Midbrain (tissue), 1 donor: ENCODE results near the gene AAMDC.

Source experiments
- DNase-seq: peaks from one replicate; lab custom pipeline; 2025; lab: John Stamatoyannopoulos, UW

AAMDC gene

DNA sequence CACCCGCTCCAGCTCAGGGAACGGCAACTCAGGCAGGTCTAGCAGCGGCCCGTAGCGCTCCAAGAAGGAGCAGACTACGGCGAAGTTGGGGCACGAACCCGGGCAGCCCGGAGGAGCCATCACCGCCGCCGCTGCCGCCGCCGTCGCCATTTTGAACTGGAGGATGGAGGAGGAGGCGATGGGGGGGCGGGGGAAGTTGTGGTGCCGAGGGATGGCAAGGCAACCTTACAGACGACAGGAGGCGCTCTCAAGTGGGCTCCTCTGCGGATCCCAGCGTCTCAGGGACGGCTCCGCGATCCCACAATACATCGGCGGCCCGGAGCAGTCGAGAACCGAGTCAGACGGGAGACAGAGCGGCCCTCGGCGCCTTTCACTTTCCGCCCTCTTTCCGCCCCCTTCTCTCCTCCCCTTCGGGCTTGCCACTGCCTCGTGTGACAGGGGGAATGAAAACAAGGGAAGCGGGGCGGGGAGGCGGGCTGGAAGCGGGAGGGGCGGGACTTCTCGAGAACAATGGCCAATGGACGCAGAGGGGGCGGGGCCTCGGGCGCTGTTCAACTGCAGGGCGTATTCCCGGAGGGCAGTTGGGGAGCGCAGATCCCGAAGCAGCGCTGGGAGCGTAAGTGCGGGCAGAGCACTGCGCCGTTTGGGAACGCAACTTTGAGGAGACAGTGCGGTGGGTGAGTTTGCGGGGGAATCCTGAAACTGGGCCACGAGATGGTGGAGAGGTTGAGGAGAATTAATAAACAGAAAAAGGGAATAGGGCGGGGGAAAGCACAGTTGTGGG, at the start of gene AAMDC, which contains the start of gene RSF1:
TSS of gene AAMDC (plus strand) at position 580 of the 784 bp plus-strand sequence. CDS start 21,353 bp downstream, outside the sequence.
TSS of gene RSF1 (minus strand) at position 158 of the 784 bp plus-strand sequence. CDS start at position 150, 8 bp downstream.
- peak; percentile 99 for DNase-seq

DNA sequence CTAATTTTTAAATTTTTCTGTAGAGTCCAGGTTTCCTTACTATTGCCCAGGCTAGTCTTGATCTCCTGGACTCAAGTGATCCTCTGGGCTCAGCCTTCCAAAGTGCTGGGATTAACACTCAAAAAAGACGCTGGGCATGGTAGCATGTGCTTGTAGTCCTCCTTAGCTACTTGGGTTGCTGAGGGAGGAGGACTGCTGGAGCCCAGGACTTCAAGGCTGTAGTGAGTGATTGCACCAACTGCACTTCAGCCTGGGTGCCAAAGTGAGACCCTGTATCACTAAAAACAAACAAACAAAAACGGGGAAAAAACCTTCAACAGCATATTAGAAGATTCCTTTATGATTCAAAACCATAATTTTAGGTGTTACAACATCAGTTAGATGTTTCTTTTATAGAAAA, 45.0 kb upstream of the AAMDC start:
- no peak for DNase-seq

DNA sequence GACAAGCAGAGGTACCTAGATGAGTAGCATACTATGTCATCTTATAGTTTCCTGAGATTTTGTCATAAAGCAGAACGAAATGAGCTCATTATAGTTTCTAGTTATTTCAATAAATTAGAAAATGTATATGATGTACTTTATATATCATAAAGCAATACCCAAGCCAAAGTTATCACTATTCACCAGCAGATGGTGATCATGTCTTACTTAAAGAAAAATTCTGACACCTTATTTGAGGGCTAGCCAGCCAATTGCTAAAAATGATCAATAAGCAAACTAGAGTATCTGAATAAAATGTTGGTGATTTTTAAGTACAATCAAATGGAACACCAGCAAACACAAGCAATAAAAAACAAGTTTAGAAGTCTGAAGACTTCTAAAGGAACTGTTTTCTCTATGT, 44.5 kb upstream of the AAMDC start:
- DNase-seq, result no peak

DNA sequence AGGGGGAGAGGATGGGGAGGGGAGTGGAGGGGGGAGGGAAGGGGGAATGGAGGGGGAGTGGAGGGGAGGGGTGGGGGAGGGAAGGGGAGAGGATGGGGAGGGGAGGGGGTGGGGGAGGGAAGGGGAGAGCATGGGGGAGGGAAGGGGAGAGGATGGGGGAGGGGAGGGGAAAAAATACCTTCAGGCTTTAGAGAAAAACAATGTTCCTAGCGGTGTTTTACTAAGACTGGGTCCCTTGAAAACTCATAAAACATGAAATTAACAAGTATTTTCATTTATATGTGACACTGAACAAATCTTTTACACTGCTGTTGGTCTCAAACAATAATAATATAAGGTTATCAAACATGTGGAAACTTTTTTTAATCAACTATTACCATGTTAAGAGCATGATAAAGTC, 42.8 kb upstream of the AAMDC start:
- DNase-seq, result no peak

DNA sequence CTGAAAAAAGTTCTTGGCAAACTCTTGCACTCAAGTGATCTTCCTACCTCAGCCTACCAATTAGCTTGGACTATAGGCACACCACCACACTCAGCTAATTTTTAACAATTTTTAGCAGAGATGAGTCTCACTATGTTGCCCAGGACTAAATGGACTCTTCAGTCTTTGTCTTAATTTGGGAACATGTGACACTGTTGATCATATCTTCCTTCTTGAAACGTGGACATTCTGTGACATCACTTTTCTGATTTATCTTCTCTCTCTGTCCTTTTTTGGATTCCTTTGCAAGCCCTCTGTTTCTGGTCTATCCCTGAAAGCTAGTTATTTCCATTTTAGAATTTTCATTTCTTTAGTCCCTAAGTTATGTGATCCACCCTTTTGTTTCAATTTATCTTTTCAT, 42.4 kb upstream of the AAMDC start:
- DNase-seq, result no peak

DNA sequence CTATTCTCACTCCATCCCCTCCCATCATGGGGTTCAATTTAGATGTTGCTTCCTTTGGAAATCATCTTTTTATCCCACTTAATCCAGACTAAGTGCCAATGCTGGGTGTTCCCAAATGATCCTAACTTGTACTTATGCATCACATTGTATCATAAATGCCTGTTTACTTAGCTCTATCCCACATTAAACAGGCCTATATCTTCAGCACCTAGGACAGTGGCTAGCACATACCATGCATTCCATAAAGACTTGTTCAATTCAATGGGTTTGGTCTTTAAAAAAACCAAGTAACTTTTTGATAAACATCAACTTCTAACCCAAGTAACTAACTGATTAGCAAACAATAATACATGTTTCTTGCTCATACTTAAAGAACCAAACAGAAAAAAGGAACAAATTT, 41.0 kb upstream of the AAMDC start:
- no peak for DNase-seq

DNA sequence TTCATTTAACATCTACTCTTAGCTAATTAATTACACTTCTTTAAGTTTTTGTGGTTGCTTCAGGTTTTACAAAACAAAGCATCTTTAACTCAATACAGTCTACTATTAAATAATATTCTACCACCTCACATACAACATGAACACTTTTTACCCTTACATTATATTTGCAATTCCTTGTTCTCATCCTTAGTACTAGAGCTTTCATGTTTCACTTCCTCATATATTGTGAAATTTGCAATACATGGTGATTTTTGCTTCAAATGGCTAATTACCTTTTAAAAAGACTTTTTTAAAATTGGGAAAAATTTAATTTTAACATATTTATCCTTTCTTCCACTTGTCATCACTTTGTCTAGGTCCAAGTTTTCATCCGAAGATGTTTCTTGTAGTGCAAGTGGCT, 37.9 kb upstream of the AAMDC start:
- DNase-seq, result no peak

DNA sequence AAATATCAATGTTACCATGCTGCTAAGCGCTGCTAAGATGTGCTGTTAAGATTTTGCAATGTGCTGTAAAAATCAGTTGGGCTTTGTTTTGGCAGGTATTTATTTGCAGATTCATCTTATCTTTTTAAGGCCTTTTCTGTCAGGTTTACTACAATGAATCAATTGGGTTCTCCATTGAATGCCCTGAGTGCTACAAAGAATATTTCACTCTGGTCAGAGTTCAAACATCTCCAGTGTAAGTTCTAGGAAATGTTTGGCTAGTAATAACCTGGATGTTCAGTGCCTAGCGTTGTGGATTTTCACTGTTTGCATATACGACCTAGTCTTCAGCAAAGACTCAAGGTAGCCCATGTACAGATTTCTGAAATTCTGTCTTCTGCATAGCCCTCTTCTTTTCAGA, 36.4 kb upstream of the AAMDC start:
- DNase-seq, result no peak

DNA sequence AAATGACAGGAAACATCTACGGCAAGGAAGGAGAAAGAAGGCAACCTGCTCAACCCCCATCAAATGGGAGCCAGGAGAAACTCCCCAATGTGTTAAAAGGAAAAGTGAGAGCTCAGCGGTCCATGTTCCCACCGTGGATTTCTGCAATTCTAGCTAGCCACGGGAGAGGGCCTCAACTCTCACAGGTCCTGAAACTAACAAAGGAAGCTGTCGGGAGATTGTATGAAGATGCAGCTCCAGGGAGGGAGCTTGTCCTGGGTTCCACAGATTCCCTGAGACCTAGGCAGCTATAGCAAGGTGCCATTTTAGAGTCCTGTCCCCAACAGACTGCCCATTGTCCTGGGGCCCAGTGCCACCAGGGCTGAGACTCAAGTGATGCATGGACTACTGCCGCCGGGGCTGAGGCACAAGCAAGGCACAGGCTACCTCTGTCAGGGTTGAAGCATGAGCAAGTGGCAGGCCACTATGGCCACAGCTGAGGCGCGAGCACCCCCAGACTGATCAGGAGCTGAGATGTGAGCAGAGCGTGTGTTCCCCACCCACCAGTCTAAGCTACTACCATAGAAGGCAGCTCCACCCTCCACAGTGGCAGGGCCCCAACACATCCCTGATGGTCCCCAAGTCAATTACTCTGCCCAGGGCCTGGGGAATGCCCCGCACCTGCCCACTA, 31.7 kb upstream of the AAMDC start:
- DNase-seq, result no peak

DNA sequence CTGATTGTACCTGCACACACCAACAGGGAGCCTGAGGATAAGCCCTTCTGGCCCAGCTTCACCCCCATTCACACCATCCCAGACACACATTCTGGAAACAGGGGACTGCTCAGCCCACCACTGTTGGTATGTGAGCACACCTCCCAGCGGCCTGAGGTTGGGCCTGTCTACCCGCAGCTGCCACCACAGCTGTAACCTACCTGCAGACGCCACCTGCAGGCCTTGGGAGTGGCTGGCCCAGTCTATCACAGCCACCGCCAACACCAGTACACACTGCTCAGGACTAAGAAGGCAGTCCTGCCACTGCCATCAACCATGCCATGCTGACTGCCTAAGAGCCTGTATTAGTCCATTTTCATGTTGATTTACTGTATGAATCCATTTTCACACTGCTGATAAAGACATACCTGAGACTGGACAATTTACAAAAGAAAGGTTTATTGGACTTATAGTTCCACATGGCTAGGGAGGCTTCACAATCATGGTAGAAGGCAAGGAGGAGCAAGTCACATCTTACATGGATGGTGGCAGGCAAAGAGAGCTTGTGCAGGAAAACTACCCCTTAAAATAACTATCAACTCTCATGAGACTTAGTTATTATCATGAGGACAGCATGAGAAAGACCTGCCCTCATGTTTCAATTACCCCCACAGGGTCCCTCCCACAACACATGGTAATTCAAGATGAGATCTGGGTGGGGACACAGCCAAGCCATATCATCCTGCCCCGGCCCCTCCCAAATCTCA, 31.0 kb upstream of the AAMDC start:
- no peak for DNase-seq

DNA sequence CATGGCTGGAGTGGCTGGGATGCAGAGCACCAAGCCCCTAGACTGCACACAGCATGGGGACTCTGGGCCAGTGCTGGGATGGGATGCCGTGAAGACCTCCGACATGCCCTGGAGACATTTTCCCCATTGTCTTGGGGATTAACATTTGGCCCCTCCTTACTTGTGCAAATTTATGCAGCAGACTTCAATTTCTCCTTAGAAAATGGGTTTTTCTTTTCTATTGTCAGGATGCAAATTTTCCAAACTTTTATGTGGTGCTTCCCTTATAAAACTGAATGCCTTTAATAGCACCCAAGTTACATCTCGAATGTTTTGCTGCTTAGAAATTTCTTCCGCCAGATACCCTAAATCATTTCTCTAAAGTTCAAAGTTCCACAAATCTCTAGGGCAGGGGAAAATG, 29.6 kb upstream of the AAMDC start:
- DNase-seq, result no peak

DNA sequence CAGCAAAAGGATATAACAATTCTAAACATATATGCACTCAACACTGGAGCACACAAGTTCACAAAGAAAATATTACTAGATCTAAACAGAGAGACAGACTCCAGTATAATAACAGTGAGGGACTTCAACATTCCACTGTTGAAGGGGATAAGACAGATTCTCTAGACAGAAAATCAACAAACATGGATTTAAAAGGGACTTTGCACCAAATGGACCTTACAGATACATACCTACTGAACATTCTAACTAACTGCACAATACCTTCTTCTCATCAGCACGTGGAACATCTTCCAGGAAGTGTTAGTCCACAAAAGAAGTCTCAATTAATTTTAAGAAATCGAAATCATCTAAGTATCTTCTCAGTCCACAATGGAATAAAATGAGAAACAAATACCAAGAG, 27.0 kb upstream of the AAMDC start:
- DNase-seq, result no peak

DNA sequence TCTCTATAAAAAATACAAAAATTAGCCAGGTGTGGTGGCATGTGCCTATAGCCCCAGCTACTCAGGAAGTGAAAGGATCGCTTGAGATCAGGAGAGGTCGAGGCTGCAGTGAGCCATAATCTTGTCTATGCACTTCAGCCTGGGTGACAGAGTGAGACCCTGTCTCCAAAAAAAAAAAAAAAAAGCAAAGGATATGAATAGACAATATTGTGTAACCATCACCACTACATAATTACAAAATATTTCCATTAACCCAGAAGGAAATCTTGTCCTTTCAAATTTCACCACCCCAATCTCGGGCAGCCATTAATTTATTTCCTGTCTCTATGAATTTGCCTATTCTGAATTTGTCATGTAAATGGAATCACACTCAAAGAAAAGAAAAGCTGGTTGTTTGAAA, 21.6 kb upstream of the AAMDC start:
- DNase-seq, result no peak

DNA sequence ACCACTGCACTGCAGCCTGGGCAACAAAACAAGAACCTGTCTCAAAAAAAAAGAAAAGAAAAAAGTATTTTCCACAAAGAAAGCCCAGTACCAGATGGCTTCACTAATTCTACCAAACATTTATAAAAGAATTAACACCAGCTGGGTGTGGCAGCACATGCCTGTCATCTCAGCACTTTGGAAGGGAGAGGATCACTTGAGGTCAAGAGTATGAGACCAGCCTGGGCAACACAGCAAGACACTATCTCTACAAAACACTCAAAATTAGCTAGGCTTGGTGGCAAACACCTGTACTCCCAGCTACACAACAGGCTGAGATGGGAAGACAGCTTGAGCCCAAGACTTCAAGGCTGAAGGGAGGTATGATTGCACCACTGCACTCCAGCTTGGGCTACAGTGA, 20.5 kb upstream of the AAMDC start:
- DNase-seq, result no peak

DNA sequence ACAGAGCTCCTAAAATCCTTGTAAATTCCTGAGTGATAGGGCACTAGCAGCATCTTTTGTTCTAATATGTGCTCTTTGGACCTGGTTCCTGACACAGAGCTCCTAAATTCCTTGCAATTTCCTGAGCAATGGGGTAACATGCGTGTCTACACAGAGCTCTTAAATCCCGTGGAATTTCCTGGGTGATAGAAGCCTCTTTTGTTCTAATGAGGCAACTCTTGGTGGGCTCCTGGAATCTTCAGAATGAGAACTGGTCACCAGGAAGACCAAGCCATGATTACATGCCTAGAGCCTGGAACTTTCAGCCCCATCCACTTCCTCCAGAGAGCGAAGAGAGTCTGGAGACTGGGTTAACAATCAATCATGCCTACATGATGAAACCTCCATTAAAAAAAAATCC, 19.5 kb upstream of the AAMDC start:
- DNase-seq, result no peak

DNA sequence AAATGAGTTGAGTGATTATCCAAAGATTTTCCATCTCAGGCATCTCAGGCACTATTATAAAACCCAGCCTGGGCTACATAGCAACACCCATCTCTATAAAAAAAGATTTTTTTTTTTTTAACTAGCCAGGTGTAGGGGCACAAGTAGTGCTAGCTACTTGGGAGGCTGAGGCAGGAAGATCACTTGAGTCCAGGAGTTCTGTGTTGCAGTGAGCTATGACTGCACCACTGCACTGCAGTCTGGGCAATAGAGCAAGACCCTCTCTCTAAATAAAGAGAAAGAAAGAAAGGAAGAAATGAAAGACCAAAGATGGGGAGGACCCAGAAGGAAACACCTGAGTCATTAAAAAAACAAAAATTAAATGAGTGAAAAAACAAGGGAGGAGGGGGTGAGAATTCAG, 14.5 kb upstream of the AAMDC start:
- no peak for DNase-seq

DNA sequence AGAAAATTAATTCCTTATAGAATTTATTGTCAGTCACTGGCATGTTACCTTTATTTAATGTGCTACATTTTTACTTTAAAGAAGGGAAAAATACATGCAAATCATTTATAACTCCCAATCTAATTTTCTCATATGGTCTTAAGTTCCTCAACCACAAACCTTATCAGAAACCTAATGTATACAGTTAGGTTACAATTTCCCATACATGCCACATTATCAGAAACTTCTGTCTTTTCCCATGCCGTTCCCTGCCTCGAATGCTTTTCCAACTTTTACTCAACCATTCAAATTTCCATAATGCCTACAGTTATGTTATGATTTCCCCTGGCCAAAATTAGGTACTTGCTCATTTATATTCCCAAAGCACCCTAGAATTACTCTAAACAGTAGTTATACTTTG, 14.0 kb upstream of the AAMDC start:
- DNase-seq, result no peak

DNA sequence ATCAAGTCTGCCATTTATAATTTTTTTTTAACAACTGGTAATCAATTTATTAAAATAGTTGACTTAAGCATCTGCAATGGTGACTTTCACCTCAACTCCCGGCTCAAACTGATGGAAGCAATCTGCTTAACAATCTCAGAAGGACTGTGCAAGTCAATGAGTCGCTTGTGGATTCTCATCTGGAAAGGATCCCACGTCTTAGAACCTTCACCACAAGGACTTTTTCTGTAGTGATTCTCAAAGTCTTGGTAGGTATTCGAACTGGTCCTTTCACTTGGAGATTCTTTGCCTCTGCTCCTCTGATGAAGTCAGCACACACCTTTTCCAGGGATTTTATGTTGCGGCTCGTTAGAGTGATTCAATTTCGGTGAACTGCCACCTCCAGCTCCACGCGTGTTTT, 7.7 kb upstream of the AAMDC start:
- no peak for DNase-seq

DNA sequence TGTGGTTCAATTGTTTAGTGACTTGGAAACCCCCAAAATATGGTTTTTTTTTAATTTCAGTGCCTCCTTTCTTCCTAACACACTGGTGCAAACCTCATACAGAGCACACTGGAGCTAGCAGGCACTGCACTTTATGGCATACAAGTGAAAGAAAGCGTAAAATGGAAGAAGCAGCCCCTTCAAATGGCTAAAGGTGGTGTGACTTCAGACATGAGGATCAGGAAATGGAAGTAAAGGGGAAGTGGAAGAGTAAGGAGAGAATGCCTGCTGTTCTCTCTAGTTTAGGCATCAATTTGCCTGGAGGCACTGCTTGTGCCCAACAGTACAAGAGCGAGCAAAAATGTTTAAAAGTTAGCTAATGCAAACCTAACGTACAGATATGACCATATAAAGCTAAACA, 6.1 kb upstream of the AAMDC start:
- no peak for DNase-seq

DNA sequence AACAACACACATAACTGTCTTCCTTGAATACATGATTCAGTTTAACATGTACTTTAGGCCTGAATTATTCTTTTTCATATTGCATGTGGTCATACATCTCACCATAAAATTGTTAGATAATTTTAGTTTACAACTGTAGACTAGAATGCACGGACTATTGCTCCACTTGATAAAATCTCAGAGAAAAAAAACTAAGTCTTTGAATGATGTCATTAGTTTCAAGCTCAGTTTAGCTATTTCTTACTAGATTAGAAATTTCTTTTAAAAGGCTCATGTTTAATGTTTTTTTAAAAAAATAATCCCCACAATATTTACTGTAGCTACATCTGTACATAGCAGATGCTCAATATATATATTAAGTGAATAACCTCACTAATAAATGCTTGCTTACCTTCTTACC, 5.5 kb upstream of the AAMDC start:
- no peak for DNase-seq

DNA sequence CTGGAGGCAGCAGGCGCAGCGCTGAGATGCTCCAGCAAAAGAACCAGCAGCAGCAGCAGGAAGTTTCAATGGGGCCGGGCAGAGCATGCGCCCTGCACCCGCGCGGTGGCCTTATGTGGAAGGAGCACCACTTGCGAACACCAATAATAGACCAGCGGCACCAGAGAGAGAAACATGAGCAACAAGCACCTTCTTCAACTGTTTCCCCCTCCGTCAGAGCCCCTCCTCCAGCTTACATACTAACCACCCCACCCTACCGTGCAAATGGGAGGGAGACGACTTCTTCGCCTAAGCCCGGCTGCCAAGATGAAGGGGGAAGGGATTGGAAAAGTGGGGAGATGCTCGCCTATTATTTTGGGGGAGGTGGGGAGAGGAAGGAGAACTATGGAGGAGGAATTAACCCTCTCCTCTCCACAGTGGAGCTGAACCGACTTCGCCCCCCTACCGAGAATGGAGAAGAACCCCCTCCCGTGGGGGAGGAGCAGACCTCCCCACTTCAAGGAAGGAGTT, 1.5 kb upstream of the AAMDC start:
- DNase-seq, result peak; percentile 86

DNA sequence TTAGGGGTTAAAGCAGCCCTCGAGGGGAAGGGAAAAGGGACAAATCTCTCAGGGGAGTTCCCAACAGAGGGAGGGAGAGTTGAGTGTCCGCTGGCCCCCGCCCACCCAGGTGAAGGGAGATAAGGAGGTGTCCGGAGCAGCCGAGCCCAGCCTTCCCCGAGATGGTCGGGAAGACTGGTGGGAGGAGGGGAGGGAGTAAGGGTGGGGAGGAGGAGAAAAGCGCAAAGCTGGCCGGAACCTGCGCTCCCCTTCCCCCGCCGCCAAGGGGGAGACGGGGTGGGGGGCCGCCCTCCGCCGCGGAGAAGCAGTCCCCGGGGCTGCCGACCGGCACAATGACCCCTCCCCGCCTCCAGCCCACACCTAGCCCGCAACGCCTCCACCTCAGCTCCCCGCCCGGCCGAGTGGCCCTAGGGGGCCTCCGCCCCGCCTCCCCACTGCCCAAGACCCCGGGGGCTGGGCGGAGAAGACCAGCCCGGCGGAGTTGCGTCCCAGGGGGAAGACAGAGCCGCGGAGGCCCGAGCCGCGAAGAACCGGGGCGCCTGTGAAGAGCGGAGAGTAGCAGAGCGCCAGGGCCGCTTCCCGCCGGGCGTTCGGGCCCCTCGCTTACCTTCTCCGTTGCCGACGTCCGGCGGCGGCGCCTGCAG, 901 bp upstream of the AAMDC start:
- peak; percentile 41 for DNase-seq
